ENCODE measurements around the gene SMR3B.

The SMR3B gene

DNA sequence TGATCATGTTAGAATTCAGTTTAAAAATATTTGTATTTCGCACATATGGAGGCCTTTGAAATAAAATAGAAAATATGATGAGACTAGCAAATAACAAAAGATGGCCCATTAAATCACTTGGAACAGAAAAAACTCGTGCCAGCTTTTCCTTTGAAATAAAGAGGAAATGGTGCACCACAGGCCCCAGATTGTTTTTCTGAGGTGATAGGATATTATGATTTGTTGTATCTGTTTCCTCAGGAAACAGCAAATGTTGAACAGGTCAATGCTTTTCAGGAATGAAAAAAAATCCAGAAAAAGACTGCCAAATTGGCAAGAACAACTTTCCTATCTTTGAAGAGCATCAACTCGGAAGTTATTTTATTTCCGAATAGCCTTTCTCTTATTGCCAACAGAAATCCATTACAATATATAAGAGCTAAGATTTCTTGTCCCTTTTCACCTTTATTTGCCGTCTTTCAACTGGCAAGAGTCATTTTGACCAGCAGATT is at the start of gene SMR3B:
TSS of gene SMR3B (plus strand) at position 441 of the 491 bp plus-strand sequence. CDS start 1,380 bp downstream, outside the sequence.
- no peak for DNase-seq

DNA sequence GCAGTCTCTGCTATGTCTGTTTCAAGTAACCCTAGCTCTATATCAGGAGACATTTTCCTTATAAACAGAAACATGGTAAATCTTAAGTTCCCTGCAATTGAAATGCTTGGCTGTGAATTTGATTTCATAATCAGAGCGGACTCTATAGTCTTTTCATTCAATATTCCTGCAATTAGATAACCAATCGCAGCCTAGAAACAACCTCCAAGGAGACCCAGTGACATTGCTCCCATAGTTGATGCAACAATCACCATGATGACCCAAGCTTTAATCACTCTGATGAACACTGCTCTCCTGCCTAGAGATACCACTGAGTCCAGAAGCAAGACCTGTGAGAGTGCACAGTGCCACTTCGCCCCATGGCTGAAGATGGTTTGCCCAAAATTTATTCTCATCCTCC is 48.2 kb upstream of the SMR3B start, which contains the start of gene CABS1:
TSS of gene CABS1 (plus strand) at position 301 of the 400 bp plus-strand sequence. CDS start at position 360, 59 bp downstream.
- DNase-seq: no peak

DNA sequence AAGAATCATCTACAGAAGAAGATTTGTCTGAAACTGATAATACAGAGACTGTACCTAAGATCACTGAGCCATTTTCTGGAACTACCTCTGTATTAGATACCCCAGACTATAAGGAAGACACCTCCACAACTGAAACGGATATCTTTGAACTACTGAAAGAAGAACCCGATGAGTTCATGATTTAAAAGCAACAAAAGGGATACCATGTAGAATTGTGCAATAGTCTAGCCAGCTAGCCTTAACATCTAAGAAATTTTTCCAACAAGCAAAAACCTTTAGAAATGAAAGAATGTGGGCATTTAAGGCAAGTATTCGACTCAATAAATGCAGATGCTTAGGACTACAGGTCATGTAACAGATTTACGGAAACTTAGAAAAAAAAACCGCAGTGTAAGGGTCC is 46.9 kb upstream of the SMR3B start:
- DNase-seq: no peak

DNA sequence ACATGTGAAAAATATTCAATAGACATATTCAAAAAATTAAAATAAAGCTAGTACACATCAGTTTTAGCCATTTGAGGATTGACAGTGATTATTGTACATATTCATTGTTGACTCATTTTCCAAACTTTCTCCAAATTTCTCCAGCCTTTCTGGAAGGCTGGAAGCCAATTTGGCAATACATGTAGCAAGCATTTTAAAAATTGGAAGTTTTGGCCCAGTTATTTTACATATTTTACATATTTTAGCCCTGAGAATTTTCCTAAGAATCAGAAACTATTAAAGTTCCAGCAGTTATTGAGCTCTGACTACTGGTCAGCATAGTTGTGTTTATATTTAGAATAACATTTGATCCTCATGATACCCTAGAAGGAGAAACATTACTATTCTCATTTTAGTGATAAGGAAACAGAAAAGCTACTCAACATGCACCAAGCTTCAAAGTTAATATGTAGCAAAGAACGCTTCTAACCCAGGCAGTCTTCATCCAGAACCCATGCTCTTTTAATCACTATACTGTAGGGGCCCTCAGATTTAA is 45.0 kb upstream of the SMR3B start:
- DNase-seq: no peak

DNA sequence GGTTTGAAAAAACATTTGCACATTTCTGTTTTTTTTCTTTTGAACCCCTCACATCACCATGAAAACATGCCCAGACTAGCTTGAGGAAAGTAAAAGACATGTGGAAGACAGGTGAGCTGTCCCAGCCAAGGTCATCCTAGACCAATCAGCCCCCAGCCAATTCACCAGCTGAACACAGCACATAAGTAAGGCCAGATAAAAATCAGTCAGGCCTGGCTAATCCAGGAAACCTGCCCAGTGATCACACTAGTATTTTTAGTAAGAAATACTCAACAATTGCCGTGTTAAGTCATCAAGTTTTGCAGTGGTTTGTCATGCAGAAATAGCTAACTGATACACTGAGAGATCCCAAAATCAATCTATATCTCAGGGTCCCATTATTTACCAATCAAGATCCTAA is 26.7 kb upstream of the SMR3B start:
- DNase-seq: no peak

DNA sequence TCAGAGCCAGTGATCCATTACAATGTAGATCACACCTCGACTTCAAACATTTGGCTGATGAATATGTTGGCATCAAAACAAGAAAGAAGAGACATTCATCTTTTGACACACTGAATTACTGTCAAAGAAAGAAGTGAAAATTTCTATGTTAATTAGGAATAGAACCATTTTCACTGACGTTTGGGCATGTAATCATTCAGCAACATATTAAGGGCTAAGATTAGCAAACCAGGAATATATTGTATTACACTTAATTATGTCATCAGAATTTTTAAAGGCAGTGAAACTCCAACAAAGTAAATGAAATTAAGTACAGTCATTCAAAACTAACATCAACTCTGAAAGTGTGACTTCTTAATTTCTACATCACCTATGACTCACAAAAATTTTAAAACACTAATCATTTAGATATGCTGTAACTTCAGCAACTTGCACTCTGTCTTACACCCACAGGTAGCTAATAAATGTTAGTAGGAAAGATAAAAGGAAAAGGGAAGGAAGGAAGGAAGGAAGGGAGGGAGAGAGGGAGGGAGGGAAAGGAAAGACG is 23.7 kb upstream of the SMR3B start:
- no peak for DNase-seq

DNA sequence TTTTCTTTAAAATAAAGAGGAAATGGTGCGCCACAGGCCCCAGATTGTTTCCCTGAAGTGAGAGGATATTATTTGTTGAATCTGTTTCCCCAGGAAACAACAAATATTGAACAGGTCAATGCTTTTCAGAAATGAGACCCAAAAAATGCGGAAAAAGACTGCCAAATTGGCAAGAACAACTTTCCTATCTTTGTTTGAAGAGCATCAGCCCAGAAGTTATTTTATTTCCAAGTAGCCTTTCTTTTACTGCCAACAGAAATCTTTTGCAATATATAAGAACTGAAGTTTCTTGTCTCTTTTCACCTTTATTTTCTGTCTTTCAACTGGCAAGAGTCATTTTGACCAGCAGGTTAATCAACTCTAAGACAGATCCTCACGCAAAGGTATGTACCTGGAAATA is 22.5 kb upstream of the SMR3B start, which contains the start of gene SMR3A:
TSS of gene SMR3A (plus strand) at position 301 of the 400 bp plus-strand sequence. CDS start 1,356 bp downstream, outside the sequence.
- no peak for DNase-seq

DNA sequence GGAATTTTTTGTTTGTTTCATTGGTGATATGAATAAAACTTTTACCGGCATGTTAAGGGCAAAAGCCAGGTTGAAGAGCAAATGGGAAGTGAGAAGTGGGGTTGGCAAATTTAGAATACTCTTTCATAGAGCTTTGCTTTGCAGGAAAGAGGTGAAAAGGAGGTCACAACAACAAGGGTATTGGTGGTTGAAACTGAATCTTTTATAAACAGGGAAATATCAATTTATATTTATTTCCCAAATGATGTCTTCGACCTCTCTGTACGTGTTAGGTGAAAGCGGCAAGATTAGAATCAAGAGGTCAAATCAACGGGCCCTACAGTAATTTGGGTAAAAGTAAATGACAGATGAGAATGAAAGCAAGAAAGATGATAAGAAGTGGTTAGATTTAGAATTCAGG is 18.9 kb upstream of the SMR3B start:
- no peak for DNase-seq

DNA sequence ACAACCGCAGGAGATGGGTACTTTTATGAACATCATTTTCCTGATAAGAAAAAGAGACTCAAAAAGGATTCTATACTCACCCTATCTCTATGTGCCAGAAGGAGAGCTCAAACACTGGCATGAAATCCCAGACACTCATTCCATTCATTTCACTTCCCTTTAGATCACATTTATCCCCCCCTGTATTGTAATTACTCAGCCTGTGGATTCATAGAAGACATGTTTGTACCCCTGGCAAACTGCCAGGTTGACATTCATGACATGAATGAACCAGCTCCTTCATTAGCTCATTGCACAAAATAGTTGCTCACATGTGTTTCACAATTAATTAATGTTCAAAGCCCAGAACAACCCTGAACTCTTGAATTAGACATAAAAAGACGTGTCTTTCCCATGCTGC is 17.5 kb upstream of the SMR3B start:
- no peak for DNase-seq

DNA sequence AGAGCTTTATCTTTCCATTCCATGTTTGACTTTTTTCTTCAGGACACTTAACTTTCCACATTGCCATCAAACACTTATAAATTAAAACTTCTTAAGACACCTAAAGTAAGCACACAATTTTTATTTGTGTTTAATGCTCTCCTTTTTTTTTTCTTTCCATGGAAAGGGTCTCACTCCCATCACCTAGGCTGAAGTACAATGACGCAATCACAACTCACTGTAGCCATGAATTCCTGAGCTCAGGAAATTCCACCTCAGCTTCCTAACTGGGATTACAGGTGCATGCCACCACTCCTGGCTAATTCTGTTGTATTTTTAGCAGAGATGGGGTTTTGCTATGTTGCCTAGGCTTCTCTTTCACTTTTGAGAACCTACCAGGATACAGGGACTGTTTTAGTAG is 15.1 kb upstream of the SMR3B start:
- DNase-seq: no peak

DNA sequence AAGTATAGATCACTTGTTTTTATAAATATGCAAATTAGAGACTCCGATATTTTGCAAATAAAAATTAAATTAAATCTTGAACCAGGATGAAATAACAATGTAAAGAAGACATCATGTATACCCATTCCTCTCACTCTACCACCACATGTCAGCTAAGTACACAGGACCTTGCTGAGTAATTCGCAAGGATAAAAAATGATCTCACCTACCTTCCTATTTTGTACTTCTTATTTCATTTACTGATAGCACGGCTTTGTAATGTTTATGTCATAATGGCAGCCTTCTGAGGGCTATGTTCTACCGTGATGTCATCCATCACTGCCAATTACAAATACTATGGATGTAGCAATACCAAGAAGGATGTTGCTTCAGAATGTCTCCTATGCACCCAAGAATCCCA is 10.9 kb upstream of the SMR3B start:
- DNase-seq: no peak

DNA sequence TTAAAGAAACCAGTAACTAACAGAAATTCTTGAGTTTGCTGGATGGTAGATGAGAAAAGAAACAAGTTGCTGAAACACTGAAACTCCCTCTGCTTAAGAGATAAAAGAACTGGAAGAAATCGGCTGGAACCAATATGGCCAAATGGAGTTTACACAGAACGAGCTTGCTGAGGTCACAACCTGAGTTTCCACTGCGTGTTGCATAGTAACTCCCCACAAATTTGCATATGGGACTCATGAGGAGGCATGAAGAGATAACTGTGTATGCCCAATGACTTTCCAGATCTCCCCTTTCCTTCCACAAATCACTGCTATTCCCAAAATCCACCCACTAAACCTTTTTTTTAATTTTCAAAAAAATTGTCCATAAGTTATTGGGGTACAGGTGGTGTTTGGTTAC is 10.2 kb upstream of the SMR3B start:
- no peak for DNase-seq

DNA sequence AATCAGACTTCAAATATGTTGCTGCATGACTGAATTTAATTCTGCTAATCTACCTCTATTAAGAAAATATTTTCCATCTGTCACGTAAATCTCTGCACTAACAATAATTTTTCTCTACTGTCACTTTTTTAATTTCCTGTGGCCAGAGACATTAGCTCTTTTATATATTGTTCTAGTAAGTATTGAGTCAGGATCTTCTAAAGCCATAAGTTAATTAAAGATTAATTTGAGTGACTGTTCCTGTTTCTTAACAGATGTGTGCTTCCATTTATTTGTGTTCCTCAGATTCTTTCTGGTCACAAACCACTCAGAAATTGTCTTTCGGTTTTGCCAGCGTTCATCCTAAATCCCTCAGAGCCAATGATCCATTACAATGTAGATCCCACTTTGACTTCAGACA is 2.4 kb upstream of the SMR3B start:
- DNase-seq: no peak

DNA sequence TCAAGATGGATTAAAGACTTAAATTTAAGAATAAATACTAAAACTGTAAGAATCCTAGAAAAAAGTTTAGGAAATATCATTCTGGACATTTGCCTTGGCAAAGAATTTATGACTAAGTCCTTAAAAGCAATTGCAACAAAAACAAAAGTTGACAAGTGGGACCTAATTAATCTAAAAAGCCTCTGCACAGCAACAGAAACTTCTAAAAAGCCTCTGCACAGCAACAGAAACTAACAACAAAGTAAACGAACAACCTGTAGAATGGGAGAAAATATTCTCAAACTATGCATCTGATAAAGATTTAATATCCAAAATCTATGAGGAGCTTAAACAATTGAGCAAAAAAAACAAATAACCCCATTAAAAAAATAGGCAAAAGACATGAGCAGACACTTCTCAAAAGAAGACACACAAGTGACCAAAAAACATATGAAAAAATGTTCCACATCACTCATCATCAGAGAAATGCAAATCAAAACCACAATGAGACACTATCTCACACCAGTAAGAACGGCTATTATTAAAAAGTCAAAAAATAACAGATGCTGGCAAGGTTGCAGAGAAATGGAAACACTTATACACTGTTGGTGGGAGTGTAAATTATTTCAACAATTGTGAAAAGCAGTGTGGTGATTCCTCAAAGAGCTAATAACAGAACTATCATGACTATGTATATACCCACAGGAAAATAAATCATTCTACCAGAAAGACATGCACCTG is 9.3 kb downstream of the SMR3B start:
- DNase-seq: no peak

DNA sequence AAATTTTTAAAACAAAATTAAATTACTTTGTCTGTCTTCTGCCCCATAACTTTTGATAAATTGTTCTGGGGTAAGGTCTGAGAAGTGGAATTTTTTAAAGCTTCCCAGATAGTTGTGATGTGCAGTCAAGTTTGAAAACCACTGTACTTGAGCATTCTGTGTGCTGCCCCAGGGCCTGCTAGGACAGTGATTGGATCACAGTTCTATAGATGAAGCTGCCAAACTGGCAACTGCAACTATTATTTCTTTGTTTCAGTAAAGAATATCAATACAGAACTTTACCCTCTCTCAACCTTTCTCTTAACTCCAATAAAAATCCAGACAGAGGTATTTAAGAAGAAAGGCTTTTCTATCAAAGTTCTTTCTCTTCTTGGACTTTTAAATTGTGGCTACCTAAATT is 14.6 kb downstream of the SMR3B start, which contains the start of gene OPRPN:
TSS of gene OPRPN (plus strand) at position 361 of the 400 bp plus-strand sequence. CDS start 1,346 bp downstream, outside the sequence.
- no peak for DNase-seq

DNA sequence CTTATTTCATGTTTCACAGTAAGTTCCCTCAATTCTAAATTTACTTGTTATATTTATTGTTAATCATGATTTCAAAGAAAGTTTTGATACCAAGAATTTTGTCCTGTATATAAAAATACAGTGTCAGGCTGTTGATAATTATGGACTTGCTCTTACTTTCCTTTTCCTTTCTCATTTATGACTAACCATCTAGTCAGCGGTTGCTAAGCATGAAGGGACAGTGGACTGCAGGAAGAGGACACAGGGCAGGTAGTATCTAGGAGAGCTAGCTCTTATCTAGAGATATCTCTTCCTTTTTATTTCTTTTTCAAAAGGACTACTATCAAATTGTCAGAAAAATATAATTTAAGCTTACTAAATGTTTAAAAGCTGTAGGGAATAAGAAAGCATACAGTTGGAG is 16.4 kb downstream of the SMR3B start:
- no peak for DNase-seq

DNA sequence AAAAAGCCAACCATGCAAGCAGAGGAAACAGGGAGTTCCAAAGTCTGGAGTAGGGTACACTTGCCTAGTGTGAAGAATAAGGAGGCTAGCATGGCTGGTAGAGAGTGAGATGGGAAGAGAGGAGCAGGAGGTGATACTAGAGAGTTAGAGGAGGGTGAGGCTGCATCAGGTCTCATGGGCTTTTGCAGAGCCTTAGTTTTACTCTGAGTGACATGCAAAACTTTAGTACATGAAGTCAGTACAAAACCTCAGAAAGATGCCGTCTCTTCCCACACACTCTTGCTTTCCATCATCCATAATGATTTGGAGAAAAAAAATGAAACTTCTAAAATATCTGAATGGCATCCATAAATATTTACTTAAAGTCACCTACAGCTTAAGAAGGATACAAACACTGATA is 19.8 kb downstream of the SMR3B start:
- DNase-seq: no peak

DNA sequence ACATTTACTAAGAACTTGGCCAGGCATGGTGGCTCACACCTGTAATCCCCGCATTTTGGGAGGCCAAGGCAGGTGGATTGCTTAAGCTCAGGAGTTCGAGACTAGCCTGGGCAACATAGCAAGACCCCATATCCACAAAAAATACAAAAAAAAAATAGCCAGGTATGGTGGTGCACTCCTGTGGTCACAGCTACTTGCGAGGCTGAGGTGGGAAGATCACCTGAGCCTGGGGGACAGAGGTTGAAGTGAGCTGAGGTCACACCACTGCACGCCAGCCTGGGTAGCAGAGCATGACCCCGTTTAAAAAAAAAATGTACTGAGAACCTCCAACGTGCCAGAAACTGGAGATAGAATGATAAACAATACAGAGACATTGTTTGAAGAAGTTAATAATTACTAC is 22.8 kb downstream of the SMR3B start:
- DNase-seq: no peak

DNA sequence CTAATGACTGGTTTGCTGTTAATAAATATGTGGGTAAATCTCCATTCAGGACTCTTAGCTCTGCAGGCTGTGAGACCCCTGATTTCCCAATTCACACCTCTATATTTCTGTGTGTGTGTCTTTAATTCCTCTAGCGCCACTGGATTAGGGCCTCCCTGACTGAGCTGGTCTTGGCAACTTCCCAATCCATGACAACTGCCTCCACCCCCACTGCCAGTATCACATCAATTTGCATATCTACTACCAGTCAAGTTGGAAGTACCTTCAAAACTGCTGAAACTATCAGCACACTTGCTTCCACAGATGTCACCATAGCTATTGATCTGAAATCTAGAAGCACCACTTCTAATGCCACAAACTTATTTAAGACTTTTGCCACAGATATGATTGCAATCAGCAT is 42.4 kb downstream of the SMR3B start:
- no peak for DNase-seq

DNA sequence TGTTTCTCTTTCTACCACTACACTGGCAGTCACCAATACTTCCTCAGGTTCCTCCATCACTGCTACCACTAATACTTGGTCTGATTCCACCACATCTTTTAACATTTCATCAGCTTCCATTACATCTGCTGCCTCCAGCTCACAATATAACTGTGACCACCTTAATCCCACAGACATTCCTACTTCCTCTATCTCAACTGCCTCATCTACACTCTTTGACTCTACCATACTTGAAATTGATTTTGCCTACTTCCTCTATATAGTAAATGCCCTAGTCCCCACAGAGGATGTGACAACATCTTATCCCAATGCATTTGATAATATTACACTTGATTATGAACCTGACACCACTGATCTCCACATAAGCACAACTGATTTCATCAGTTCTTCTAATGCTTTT is 43.9 kb downstream of the SMR3B start:
- no peak for DNase-seq

DNA sequence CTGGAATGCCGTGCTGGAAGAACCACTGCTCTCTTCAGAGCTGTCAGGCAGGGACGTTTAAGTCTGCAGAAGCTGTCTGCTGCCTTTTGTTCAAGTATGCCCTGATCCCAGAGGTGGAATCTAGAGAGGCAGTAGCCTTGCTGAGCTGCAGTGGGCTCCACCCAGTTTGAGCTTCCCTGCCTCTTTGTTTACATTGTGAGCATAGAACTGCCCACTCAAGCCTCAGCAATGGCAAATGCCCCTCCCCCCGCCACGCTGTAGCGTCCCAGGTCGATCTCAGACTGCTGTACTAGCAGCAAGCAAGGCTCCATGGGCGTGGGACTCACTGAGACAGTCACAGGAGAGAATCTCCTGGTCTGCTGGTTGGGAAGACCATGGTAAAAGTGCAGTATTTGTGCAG is 54.3 kb downstream of the SMR3B start:
- no peak for DNase-seq

Measured in activated naive CD4-positive, alpha-beta T cell treated with Interleukin-2 at 50 U/mL for 16 hours (primary cell).